HG02852 (cell line): Measurements from ENCODE around the gene STPG3.
"Not testable (repeated sequence)": the region's sequence is repeated elsewhere in the genome, so short reads cannot be mapped to it uniquely, and the experiment has no call there.

Source experiments
- ATAC-seq: cut with Tn5 transposase; IDR thresholded peaks from one replicate; pipeline ENCODE4 v1.9.1; 2021; ENCODE audit warnings: mild to moderate bottlenecking, moderate library complexity; ENCODE audit not compliant: unreplicated experiment

Gene STPG3

GRCh38 chr9:137232510-137232909, 18.6 kb upstream of the STPG3 start:
- no peak for ATAC-seq

- ATAC-seq, result no peak
These were observed 17.7 kb upstream of the STPG3 start for GRCh38 chr9:137233143-137233980.

DNA sequence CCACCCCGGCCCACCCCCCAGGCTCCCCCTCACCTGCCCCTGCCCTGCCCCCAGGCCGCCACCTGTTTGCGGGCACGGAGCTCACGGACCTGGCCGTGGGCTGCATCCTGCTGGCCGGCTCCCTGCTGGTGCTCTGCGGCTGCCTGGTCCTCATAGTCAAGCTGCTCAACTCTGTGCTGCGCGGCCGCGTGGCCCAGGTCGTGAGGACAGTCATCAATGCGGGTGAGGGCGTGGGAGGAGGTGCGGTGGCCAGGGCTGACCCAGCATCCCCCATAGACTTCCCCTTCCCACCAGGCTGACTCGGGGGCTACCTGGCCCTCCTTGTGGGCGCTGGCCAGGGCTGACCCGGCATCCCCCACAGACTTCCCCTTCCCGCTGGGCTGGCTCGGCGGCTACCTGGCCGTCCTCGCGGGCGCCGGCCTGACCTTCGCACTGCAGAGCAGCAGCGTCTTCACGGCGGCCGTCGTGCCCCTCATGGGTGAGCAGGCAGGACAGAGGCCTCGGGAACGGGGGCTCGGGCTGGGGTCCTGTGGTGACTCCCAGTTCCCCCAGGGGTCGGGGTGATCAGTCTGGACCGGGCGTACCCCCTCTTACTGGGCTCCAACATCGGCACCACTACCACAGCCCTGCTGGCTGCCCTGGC, 16.9 kb upstream of the STPG3 start:
- no peak for ATAC-seq

DNA sequence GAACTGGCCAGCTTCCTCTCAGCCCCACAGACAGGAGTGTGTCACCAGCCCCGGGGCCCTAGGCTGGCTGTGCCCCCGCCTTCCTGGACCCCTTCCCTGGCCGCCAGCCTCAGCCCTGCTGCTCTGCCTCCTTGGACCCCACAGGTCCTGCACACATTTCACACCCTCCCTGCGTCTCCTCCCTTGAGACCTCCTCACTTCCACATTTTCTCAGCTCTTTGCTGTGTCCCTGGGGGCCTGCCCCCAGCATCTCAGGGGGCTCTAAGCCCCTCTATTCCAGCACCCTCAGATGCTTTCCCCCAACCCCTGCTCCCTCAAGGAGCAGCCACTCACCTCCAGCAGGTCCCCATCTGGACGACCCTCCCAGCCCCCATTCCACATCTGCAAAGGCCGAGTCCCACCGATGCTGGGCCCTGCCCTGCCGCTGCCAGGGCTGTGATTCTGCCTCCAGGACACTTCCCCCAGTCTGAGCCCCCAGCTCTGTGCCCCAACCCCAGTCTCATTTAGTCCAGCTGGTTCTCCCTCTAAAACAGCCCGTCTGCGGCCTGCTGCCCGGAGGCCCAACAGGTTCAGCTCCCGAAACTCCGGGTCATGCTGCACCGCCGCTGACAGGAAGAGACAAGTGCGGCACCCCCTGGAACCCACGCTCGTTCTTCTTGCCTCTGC, 16.2 kb upstream of the STPG3 start:
- no peak for ATAC-seq

DNA sequence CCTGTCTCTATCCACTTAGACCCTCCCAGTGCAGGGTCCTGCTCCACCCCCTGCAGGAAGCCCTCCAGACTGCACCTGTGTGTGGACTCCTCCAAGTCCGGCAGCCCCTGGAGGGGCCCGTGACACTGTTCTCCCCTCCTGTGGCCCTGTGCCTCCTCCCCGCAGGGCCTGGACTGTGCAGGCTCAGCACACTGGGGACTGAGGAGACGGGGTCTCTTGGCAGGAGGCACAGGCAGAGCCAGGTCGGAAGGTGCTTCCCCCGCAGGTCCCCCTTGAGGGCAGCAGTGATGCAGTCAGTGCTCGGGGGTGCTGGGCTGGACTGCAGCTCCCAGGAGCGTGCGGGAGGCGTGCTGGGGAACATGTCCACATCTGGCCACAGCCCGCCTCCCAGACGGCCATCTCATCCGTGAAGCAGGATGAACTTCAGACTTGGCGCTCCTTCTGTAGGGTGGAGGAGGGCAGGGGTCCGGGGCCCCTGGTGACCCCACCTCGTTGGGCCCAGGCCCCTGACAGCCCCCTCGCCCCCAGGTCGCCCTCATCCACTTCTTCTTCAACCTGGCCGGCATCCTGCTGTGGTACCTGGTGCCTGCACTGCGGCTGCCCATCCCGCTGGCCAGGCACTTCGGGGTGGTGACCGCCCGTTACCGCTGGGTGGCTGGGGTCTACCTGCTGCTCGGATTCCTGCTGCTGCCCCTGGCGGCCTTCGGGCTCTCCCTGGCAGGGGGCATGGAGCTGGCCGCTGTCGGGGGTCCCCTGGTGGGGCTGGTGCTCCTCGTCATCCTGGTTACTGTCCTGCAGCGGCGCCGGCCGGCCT, 15.5 kb upstream of the STPG3 start:
- no peak for ATAC-seq

DNA sequence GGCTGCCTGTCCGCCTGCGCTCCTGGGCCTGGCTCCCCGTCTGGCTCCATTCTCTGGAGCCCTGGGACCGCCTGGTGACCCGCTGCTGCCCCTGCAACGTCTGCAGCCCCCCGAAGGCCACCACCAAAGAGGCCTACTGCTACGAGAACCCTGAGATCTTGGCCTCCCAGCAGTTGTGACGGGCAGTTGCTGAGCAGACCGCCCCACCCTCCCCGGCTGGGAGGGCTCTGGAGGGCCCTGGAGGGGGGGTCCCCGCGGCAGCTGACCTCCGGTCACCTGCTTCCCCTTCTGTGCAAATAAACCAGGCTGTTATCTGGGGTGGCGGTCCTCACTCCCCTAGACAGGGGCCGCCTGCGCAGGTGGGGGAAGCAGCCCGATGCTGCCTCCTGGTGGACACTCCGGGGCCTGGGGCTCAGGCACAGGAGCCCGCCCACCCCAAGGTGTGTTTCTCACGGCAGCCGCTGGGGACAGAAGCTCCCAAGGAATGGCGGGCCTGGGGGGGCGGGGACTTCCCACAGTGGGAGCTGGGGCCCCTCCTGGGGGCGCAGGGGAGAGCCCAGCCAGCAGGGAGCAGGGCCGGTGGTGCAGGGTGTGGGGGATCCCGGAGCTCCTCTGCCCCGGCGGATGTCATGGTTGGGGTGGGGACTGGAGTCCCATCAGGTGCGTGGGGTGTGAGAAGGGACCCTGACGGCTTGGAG, 14.7 kb upstream of the STPG3 start:
- ATAC-seq, result no peak

- ATAC-seq, result no peak
These were observed 14.1 kb upstream of the STPG3 start for GRCh38 chr9:137236936-137237421.

GRCh38 chr9:137237759-137238726, 13.0 kb upstream of the STPG3 start:
- ATAC-seq, result no peak

DNA sequence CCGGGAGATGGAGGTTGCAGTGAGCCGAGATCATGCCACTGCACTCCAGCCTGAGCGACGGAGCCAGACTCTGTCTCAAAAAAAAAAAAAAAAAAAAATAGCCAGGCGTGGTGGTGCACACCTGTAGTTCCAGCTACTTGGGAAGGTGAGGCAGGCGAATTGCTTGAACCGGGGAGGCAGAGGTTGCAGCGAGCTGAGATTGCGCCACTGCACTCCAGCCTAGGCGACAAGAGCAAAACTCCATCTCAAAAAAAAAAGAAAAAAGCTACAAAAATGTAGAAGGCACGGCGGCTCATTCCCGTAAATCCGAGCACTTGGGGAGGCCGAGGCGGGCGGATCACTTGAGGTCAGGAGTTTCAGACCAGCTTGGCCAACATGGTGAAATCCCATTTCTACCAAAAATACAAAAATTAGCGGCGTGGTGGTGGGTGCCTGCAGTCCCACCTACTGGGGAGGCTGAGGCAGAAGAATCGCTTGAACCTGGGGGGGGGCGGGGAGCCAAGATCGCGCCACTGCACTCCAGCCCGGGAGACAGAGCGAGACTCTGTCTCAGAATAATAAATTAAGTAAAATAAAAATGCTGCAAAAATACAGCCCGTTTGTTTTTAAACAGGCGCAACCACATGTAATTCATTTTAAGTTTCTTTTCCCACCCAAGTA, 11.4 kb upstream of the STPG3 start:
- ATAC-seq, result not testable (repeated sequence)

DNA sequence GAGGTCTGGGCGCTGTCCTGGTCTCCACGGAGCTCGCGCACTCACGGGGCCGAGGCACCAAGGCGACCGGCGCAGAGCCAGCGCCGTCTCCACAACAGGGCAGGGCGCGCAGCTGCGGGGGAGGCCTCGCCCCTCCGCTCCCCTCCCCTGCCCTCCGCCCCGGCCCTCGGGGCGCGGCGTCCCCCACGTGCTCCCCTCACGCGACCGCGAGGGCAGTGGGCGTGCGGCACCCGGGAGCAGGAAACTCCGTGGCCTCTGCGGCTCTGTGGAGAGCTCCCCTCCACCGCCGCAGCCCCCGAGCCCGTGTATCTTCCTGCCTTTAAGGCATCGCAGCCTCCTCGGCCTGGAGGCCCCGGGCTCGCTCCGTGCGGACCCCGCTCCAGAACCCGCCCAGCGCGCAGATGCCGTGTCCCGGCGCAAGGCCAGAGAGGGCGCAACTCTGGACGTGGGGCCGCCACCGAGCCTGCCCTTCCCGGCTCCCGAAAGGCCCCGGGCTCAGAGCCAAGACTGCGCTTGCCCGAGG, 10.7 kb upstream of the STPG3 start:
- peak; percentile 23 for ATAC-seq

DNA sequence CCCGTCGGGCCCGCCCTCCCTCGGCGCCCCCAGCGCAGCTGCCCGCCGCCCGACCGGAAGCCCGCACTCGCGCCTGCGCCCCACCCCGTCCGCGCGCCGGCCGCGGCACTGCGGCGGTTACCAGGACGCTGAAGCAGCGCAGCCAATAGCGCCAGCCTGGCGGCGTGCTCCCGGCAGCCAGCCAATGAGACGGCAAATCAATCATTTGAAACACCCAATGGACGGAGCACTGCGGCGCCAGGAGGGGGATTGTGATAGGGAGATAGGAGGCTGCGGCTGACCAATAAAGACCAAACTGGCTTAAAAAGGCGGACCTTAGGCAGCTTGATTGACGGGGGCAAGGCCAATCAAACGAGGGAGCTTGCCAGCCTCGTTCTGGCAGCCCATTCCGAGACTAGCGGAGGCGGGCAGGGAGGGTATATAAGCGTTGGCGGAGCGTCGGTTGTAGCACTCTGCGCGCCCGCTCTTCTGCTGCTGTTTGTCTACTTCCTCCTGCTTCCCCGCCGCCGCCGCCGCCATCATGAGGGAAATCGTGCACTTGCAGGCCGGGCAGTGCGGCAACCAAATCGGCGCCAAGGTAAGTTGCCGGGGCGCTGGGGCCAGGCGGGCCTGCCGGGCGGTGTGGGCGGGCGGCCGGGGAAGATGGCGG, 10.1 kb upstream of the STPG3 start, which contains the start of gene TUBB4B:
Gene TUBB4B (plus strand): TSS at position 447 of the 649 bp plus-strand sequence. CDS start 74 bp downstream, at position 521.
- peak; percentile 75 for ATAC-seq

DNA sequence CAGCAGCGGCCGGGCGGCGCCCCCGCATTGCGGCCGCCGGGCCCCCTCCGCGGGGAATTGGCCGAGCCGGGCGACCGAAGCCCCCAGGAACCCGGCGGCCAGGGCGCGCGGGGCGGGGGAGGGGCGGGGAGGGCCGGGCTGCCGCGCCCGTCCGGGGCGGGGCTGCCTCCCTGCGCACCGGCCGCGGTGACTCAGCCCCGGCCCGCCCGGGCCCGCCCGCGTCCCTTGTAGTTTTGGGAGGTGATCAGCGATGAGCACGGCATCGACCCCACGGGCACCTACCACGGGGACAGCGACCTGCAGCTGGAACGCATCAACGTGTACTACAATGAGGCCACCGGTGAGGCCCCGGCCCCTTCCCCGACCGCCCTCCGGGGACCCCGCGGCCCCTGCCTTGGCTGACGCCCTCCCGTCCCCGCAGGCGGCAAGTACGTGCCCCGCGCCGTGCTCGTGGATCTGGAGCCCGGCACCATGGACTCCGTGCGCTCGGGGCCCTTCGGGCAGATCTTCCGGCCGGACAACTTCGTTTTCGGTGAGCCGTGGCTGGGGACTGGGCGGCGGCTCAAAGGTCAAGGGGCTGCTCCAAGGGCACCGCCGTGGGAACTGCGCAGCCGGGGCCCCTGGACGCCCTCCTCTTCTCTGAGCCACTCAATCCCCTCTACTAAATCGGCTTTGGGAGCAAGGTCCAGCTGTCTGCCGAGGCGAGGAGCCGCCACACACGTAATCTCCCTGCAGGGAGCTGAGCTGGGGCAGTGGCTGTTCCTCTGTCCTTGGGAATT, 9.4 kb upstream of the STPG3 start:
- ATAC-seq, result peak; percentile 10

DNA sequence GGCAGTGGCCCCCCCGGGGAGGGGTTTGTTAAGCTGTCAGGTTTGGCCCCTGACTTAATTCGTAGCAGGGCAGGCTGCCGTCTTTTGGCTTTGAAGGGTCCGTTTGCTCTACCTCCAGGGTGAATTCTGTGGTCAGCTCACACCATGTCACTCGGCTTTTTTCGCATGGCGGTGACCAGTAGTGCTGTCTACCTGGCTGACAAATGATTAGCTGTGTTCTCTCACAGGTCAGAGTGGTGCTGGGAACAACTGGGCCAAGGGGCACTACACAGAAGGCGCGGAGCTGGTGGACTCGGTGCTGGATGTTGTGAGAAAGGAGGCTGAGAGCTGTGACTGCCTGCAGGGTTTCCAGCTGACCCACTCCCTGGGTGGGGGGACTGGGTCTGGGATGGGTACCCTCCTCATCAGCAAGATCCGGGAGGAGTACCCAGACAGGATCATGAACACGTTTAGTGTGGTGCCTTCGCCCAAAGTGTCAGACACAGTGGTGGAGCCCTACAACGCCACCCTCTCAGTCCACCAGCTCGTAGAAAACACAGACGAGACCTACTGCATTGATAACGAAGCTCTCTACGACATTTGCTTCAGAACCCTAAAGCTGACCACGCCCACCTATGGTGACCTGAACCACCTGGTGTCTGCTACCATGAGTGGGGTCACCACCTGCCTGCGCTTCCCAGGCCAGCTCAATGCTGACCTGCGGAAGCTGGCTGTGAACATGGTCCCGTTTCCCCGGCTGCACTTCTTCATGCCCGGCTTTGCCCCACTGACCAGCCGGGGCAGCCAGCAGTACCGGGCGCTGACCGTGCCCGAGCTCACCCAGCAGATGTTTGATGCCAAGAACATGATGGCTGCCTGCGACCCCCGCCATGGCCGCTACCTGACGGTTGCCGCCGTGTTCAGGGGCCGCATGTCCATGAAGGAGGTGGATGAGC, 8.6 kb upstream of the STPG3 start:
- ATAC-seq, result no peak

GRCh38 chr9:137243266-137243625, 7.8 kb upstream of the STPG3 start:
- not testable (repeated sequence) for ATAC-seq

- ATAC-seq, result no peak
These were observed 7.2 kb upstream of the STPG3 start for GRCh38 chr9:137243626-137244485.
